Smooth muscle cell (in vitro differentiated cells): Measurements from ENCODE around the gene LARP4B. TPM values are rescaled to one million over a fixed set of nuclear protein-coding genes. Genes with fewer than 3 reads are reported as not detected.

Source experiments
- DNase-seq: peaks from one replicate; lab custom pipeline; 2025; ENCODE audit not compliant: unreplicated experiment; lab: John Stamatoyannopoulos, UW
- H2AFZ ChIP-seq: fragments of 200-600 bp; sonication (generic); 2 replicates; pipeline ENCODE4 v1.6.0; 2016; ENCODE audit warnings: antibody characterized with exemption, low read depth, mild to moderate bottlenecking
- H3F3A ChIP-seq: fragments of 200-600 bp; sonication (generic); 2 replicates; pipeline ENCODE4 v1.6.0; 2017; ENCODE audit warnings: antibody characterized with exemption, low read depth
- H3K27ac ChIP-seq: fragments of 200-600 bp; sonication (generic); 2 replicates; pipeline ENCODE4 v1.5.1; 2016; ENCODE audit warnings: low read depth, mild to moderate bottlenecking
- H3K27me3 ChIP-seq: fragments of 200-600 bp; sonication (generic); 2 replicates; pipeline ENCODE4 v1.6.1; 2016; ENCODE audit warnings: low read depth, mild to moderate bottlenecking
- H3K36me3 ChIP-seq: fragments of 200-600 bp; sonication (generic); 2 replicates; pipeline ENCODE4 v1.5.1; 2016; ENCODE audit warnings: low read depth
- H3K4me1 ChIP-seq: fragments of 200-600 bp; sonication (generic); 2 replicates; pipeline ENCODE4 v1.5.1; 2016; ENCODE audit warnings: low read depth
- H3K4me2 ChIP-seq: fragments of 200-600 bp; sonication (generic); 2 replicates; pipeline ENCODE4 v1.6.0; 2016; ENCODE audit warnings: mild to moderate bottlenecking
- H3K4me3 ChIP-seq: fragments of 200-600 bp; sonication (generic); 2 replicates; pipeline ENCODE4 v1.5.1; 2016; ENCODE audit warnings: mild to moderate bottlenecking
- H3K79me2 ChIP-seq: fragments of 200-600 bp; sonication (generic); 2 replicates; pipeline ENCODE4 v1.6.0; 2016; ENCODE audit warnings: low read depth, mild to moderate bottlenecking
- H3K9ac ChIP-seq: fragments of 200-600 bp; sonication (generic); 2 replicates; pipeline ENCODE4 v1.6.0; 2016; ENCODE audit warnings: low read depth
- H3K9me3 ChIP-seq: fragments of 200-600 bp; sonication (generic); replicated peaks from 2 replicates; pipeline ENCODE4 v1.5.1; 2016; ENCODE audit warnings: low read depth
- H4K20me1 ChIP-seq: fragments of 200-600 bp; sonication (generic); 2 replicates; pipeline ENCODE4 v1.6.0; 2016; ENCODE audit warnings: low read depth
- CTCF ChIP-seq: fragments of 200-600 bp; sonication (generic); IDR thresholded peaks from 2 replicates; pipeline ENCODE4 v1.5.1; 2017; ENCODE audit warnings: borderline replicate concordance, mild to moderate bottlenecking, antibody characterized with exemption; ENCODE audit not compliant: insufficient read depth, poor library complexity, severe bottlenecking
- WGBS: methylation state at CpG from one replicate; pipeline ENCODE4 v1.1.7; 2016; ENCODE audit warnings: low lambda C conversion rate; 5-methylcytosine and 5-hydroxymethylcytosine counted together
- polyA plus RNA-seq: library from polyadenylated mRNA; unstranded; fragments of >200 nt; fragmentation: Nextera tagmentation; extraction: Ambion mirVana; gene quantifications from 2 replicates; pipeline ENCODE4 v1.2.1, GENCODE V29; 2016
- total RNA-seq: library from RNA; depleted of rRNA; stranded (reverse); fragments of >200 nt; gene quantifications from 2 replicates; pipeline ENCODE4 v1.2.3, GENCODE V29; 2014

The LARP4B gene
- total and polyA plus RNA-seq, 2 experiments from 2014 or later = 16.7 to 24.9 TPM

GRCh38 chr10:846126-846685 is 85.3 kb downstream of the LARP4B start:
- H3F3A ChIP-seq = no peaks in the 10 kb centered on the region
- no peak for TF ChIP-seq CTCF
- no peak overlapping the region for H3K9ac ChIP-seq
- H3K79me2 ChIP-seq = peaks cover 65% of the 10 kb centered on the region
- H3K4me3 ChIP-seq = no peak overlapping the region
- WGBS = 88% methylated on average over 7 of the region's 7 CpGs
- peaks cover 9% of the 10 kb centered on the region for H3K9me3 ChIP-seq
- H3K27ac ChIP-seq = peak overlapping the region; percentile 36
- H3K36me3 ChIP-seq = peaks cover 19% of the 10 kb centered on the region
- no peaks in the 10 kb centered on the region for H3K4me1 ChIP-seq
- no peak overlapping the region for H3K4me2 ChIP-seq
- no peaks in the 10 kb centered on the region for H3K27me3 ChIP-seq
- no peak for DNase-seq
- no peak overlapping the region for H2AFZ ChIP-seq
- H4K20me1 ChIP-seq = peaks cover 52% of the 10 kb centered on the region

GRCh38 chr10:845526-845925 is 86.0 kb downstream of the LARP4B start:
- Histone ChIP-seq H3K27ac (peak overlapping the region; percentile 36), H3F3A (no peaks in the 10 kb centered on the region), H3K79me2 (peaks cover 65% of the 10 kb centered on the region), H4K20me1 (peaks cover 52% of the 10 kb centered on the region), H3K4me1 (no peaks in the 10 kb centered on the region), H3K9ac (no peak overlapping the region), H3K36me3 (peaks cover 19% of the 10 kb centered on the region), H3K4me3 (no peak overlapping the region), H3K27me3 (no peaks in the 10 kb centered on the region), H2AFZ (no peak overlapping the region), H3K9me3 (peaks cover 4% of the 10 kb centered on the region), H3K4me2 (no peak overlapping the region)
- WGBS = 82% methylated on average over 3 of the region's 3 CpGs
- TF ChIP-seq CTCF = no peak
- DNase-seq = no peak

GRCh38 chr10:844552-844951 is 87.0 kb downstream of the LARP4B start:
- peaks cover 56% of the 10 kb centered on the region for H3K79me2 ChIP-seq
- no peak for DNase-seq
- peaks cover 12% of the 10 kb centered on the region for H3K36me3 ChIP-seq

More at GRCh38 chr10:844552-844951, 87.0 kb downstream of the LARP4B start:
- H3K9me3 ChIP-seq = no peaks in the 10 kb centered on the region
- H3K4me1 ChIP-seq = no peaks in the 10 kb centered on the region
- TF ChIP-seq CTCF = no peak
- no peaks in the 10 kb centered on the region for H3K27me3 ChIP-seq
- peaks cover 53% of the 10 kb centered on the region for H4K20me1 ChIP-seq
- no peak overlapping the region for H2AFZ ChIP-seq
- peak overlapping the region; percentile 36 for H3K27ac ChIP-seq
- WGBS = 74% methylated on average over 8 of the region's 8 CpGs
- H3K4me2 ChIP-seq = no peak overlapping the region
- no peaks in the 10 kb centered on the region for H3F3A ChIP-seq
- no peak overlapping the region for H3K4me3 ChIP-seq
- no peak overlapping the region for H3K9ac ChIP-seq
